ENCODE measurements around the gene MAGI2.
"Not testable (repeated sequence)": the region's sequence is repeated elsewhere in the genome, so short reads cannot be mapped to it uniquely, and the experiment has no call there.

The MAGI2 gene

GRCh38 chr7:79462390-79462789 lies 8.9 kb upstream of the MAGI2 start:
- Histone ChIP-seq H3K4me1 (ENCODE audit: control insufficient read depth, insufficient read depth, low read length) (no peaks in the 10 kb centered on the region), H3K36me3 (ENCODE audit: control insufficient read depth, insufficient read depth, low read length) (no peaks in the 10 kb centered on the region), H3K27me3 (ENCODE audit: control insufficient read depth, insufficient read depth, low read length) (no peaks in the 10 kb centered on the region), H3K27ac (ENCODE audit: low read depth, low read length) (no peak overlapping the region), H3K9ac (ENCODE audit: low read length) (no peak overlapping the region), H3K4me3 (ENCODE audit: low read length) (no peak overlapping the region)

- Histone ChIP-seq H3K27ac (ENCODE audit: low read depth, low read length) (no peak overlapping the region), H3K9ac (ENCODE audit: low read length) (no peak overlapping the region), H3K27me3 (ENCODE audit: control insufficient read depth, insufficient read depth, low read length) (no peaks in the 10 kb centered on the region), H3K4me3 (ENCODE audit: low read length) (no peak overlapping the region), H3K36me3 (ENCODE audit: control insufficient read depth, insufficient read depth, low read length) (no peaks in the 10 kb centered on the region), H3K4me1 (ENCODE audit: control insufficient read depth, insufficient read depth, low read length) (no peaks in the 10 kb centered on the region)
Observed at GRCh38 chr7:79461660-79462059, 8.2 kb upstream of the MAGI2 start.

DNA sequence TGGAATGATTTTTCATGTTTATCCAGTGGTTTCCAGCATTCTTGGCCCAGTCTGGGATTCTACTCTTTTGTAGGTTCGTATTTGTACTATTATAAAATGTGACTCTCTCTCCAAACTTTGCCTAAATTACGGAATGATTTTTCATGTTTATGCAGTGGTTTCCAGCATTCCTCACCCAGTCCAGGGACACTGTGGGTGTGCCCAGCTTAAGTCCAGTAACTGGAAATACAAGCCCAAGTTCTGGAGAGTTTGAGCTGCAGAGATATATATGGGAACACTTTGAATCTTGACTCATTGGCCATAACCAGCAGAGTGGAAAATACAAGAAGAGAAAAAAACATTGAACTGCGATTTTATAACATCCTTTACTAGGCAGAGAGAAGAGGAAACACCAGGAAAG lies 5.9 kb upstream of the MAGI2 start:
- Histone ChIP-seq H3K4me1 (ENCODE audit: control insufficient read depth, insufficient read depth, low read length) (peaks cover 8% of the 10 kb centered on the region), H3K36me3 (ENCODE audit: control insufficient read depth, insufficient read depth, low read length) (no peaks in the 10 kb centered on the region), H3K27me3 (ENCODE audit: control insufficient read depth, insufficient read depth, low read length) (no peaks in the 10 kb centered on the region), H3K9ac (ENCODE audit: low read length) (no peak overlapping the region), H3K4me3 (ENCODE audit: low read length) (no peak overlapping the region), H3K27ac (ENCODE audit: low read depth, low read length) (no peak overlapping the region)

DNA sequence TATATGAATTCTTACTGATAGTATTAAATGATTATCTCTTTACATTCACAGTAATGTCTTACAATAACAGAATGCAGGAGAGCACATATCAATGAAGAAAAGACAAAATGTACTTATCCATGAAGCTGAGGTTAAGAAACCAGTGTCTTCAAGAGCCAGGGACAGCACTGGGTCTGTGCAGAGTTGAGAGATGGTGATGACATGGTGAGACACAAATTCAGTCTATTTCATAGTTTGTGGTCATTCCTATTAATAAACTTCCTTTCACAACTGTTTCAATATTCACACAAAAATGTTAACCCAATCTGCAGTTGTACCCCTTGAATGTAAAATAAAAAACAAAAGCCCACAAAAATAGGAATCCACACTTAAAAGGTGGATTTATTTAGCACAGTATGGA lies 5.3 kb upstream of the MAGI2 start:
- Histone ChIP-seq H3K9ac (ENCODE audit: low read length) (no peak overlapping the region), H3K27ac (ENCODE audit: low read depth, low read length) (no peak overlapping the region), H3K36me3 (ENCODE audit: control insufficient read depth, insufficient read depth, low read length) (no peaks in the 10 kb centered on the region), H3K27me3 (ENCODE audit: control insufficient read depth, insufficient read depth, low read length) (no peaks in the 10 kb centered on the region), H3K4me3 (ENCODE audit: low read length) (no peak overlapping the region), H3K4me1 (ENCODE audit: control insufficient read depth, insufficient read depth, low read length) (peaks cover 8% of the 10 kb centered on the region)

DNA sequence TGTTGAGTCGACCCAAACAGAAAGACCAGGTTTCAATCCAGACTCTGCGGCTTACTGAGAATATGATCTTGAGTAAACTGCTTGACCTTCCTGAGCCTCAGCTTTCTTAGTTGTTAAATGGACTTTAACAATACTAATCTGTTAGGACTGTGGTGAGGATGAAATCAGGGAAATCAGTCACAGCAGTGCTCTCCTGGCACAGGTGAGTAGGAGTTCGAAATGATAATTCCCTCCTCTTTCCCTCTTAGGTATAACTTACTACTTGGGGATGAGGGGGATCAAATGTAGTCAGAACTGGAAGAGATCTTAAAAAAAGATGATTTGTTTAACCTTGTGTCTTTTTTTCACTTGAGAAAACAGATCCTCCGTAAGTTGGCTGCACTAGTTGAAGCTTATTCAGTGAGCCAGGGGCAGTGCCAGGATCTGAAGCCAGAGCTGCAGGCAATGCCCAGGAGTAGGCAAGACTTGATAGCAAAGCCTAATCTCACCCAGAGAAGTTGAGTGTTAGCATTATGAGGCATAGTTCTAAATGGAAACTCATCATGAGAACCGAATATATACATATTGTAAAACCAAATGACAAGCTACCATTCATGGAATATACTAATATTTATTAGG lies 1.8 kb upstream of the MAGI2 start:
- H3K27me3 ChIP-seq (ENCODE audit: control insufficient read depth, insufficient read depth, low read length): no peaks in the 10 kb centered on the region
- H3K27ac ChIP-seq (ENCODE audit: low read depth, low read length): no peak overlapping the region
- H3K4me3 ChIP-seq (ENCODE audit: low read length): peak overlapping the region; percentile 90
- H3K4me1 ChIP-seq (ENCODE audit: control insufficient read depth, insufficient read depth, low read length): peaks cover 8% of the 10 kb centered on the region
- no peaks in the 10 kb centered on the region for H3K36me3 ChIP-seq (ENCODE audit: control insufficient read depth, insufficient read depth, low read length)
- no peak overlapping the region for H3K9ac ChIP-seq (ENCODE audit: low read length)

DNA sequence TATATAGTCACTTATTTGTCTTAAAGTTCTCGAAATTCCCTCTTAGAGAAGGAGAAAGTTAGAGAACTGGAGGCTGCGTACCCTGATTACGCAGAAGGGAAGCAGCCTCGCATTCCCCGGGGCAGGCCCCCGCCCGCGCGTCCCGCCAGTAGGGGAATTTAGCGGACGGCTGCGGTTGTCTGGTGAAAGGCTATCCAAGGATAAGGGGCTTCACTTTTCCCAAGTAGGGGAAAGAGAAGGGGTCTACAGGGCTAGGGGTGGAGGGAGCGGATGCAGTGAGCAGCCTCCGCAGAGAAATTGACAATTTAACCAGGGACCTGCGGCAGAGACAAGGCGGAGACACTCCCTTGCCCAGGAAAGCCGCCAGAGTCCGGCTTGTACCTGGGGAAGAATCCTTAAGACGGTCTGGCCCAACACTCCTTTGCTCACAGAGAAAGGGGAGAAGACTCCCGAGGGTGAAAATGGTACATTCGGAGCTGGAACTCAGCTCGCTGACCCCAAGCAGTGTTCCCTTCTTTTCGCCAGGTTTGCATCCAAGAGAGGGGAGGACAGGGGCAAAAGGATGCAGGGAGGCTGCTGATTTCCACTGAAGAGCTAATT lies 994 bp upstream of the MAGI2 start:
- Histone ChIP-seq H3K27ac (ENCODE audit: low read depth, low read length) (peak overlapping the region; percentile 96), H3K4me3 (ENCODE audit: low read length) (peak overlapping the region; percentile 90), H3K4me1 (ENCODE audit: control insufficient read depth, insufficient read depth, low read length) (peaks cover 8% of the 10 kb centered on the region), H3K36me3 (ENCODE audit: control insufficient read depth, insufficient read depth, low read length) (no peaks in the 10 kb centered on the region), H3K9ac (ENCODE audit: low read length) (peak overlapping the region; percentile 87), H3K27me3 (ENCODE audit: control insufficient read depth, insufficient read depth, low read length) (no peaks in the 10 kb centered on the region)

GRCh38 chr7:79453266-79453557 lies 255 bp downstream of the MAGI2 start:
- Histone ChIP-seq H3K4me1 (ENCODE audit: control insufficient read depth, insufficient read depth, low read length) (peaks cover 8% of the 10 kb centered on the region), H3K27ac (ENCODE audit: low read depth, low read length) (peak overlapping the region; percentile 96), H3K27me3 (ENCODE audit: control insufficient read depth, insufficient read depth, low read length) (no peaks in the 10 kb centered on the region), H3K4me3 (ENCODE audit: low read length) (peak overlapping the region; percentile 90), H3K36me3 (ENCODE audit: control insufficient read depth, insufficient read depth, low read length) (no peaks in the 10 kb centered on the region), H3K9ac (ENCODE audit: low read length) (peak overlapping the region; percentile 72)

DNA sequence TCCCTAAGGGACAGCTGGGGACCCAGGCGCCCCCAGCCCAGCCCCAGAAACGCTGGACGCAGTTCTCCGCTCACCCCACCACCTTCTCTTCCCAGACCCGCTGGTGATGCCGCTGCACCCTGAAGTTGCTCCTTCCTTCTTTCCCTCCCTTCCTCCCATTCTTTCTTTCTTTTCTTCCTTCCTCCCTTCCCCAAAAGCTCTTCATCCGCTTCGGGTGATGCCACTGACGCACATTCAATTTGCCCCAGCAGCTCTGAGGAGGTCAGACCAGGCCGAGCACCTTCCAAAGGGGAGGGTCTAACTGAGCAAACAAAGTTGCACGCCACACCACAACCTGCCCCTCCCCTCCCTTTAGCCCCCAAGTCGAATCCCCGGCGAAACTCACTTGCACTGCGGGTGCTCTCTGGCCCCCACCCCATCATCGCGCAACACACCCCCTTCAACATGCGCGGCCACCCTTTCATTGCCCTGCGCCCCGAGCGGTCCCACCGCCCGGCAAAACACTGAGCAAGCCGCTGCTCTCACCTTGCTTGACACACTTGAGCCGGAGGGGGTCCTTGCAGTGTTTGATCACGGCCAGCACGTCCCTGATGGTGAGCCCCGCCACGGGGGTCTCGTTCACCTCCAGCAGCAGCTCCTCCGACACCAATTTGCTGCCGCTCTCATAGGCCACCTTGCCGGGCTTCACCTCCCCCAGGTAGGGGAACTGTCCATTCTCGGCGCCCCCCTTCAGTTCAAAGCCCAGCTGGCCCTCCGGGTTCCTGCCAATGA lies 787 bp downstream of the MAGI2 start:
- H3K27me3 ChIP-seq (ENCODE audit: control insufficient read depth, insufficient read depth, low read length): no peaks in the 10 kb centered on the region
- peak overlapping the region; percentile 72 for H3K9ac ChIP-seq (ENCODE audit: low read length)
- H3K36me3 ChIP-seq (ENCODE audit: control insufficient read depth, insufficient read depth, low read length): no peaks in the 10 kb centered on the region
- peaks cover 8% of the 10 kb centered on the region for H3K4me1 ChIP-seq (ENCODE audit: control insufficient read depth, insufficient read depth, low read length)
- peak overlapping the region; percentile 96 for H3K27ac ChIP-seq (ENCODE audit: low read depth, low read length)
- peak overlapping the region; percentile 90 for H3K4me3 ChIP-seq (ENCODE audit: low read length)

DNA sequence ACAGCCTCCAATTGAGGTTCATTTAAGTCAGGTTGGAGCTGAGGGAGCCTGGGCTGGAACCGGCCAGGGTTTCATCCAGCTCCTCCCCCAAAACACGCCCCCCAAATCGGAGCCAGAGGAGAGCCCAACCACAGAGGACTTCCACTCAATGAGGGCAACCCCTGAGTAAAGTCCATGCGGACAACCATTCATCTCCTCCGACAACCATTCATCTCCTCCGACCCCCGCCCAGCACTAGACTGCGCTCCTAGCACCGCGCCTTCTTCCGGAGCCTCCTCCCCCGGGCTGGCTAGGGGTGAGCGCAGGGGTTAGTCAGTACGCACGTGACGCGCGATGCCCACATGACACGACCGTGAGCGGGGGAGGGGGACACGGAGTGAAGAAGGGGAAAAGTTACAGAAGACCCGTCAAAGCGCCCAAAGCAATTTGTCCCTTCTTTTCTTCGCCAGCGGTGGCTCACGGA lies 1.4 kb downstream of the MAGI2 start:
- Histone ChIP-seq H3K4me1 (ENCODE audit: control insufficient read depth, insufficient read depth, low read length) (peaks cover 8% of the 10 kb centered on the region), H3K27me3 (ENCODE audit: control insufficient read depth, insufficient read depth, low read length) (no peaks in the 10 kb centered on the region), H3K36me3 (ENCODE audit: control insufficient read depth, insufficient read depth, low read length) (no peaks in the 10 kb centered on the region), H3K9ac (ENCODE audit: low read length) (peak overlapping the region; percentile 72), H3K4me3 (ENCODE audit: low read length) (peak overlapping the region; percentile 90), H3K27ac (ENCODE audit: low read depth, low read length) (peak overlapping the region; percentile 96)

- H3K4me1 ChIP-seq (ENCODE audit: control insufficient read depth, insufficient read depth, low read length): peaks cover 8% of the 10 kb centered on the region
Observed at GRCh38 chr7:79451580-79451979, 1.9 kb downstream of the MAGI2 start.

DNA sequence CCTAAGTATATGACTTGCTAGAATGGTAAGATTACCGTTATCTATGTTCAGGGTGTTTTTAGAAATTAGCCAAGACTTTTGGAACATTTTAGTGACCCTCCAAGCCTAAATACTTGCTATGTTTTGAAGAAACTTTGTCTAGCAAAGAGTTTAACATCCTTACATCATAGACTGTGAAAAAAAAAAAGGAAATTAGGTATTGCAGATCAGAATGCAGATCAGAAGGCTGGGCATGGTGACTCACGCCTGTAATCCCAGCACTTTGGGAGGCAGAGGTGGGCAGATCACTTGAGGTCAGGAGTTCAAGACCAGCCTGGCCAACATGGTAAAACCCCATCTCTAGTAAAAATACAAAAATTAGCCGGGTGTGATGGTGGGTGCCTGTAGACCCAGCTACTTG lies 10.7 kb downstream of the MAGI2 start:
- not testable (repeated sequence) for H3K4me3 ChIP-seq (ENCODE audit: low read length); H3K9ac ChIP-seq (ENCODE audit: low read length); H3K4me1 ChIP-seq (ENCODE audit: control insufficient read depth, insufficient read depth, low read length); H3K27me3 ChIP-seq (ENCODE audit: control insufficient read depth, insufficient read depth, low read length); H3K27ac ChIP-seq (ENCODE audit: low read depth, low read length); H3K36me3 ChIP-seq (ENCODE audit: control insufficient read depth, insufficient read depth, low read length)

More at GRCh38 chr7:79451580-79451979, 1.9 kb downstream of the MAGI2 start:
- Histone ChIP-seq H3K4me3 (ENCODE audit: low read length) (peak overlapping the region; percentile 90), H3K27me3 (ENCODE audit: control insufficient read depth, insufficient read depth, low read length) (no peaks in the 10 kb centered on the region), H3K9ac (ENCODE audit: low read length) (no peak overlapping the region), H3K36me3 (ENCODE audit: control insufficient read depth, insufficient read depth, low read length) (no peaks in the 10 kb centered on the region), H3K27ac (ENCODE audit: low read depth, low read length) (peak overlapping the region; percentile 96)

DNA sequence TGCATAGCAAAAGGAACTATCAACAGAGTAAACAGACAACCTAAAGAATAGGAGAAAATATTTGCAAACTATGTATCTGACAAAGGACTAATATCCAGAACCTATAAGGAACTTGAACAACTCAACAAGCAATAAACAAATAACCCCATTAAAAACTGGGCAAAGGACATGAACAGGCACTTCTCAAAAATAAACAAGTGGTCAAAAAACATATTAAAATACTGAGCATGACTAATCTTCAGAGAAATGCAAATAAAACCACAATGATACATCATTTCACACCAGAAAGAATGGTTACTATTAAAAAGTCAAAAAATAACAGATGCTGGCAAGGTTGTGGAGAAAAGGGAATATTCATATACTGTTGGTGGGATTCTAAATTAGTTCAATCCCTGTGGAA lies 17.1 kb downstream of the MAGI2 start:
- H3K27me3 ChIP-seq (ENCODE audit: control insufficient read depth, insufficient read depth, low read length): no peaks in the 10 kb centered on the region
- H3K4me1 ChIP-seq (ENCODE audit: control insufficient read depth, insufficient read depth, low read length): no peaks in the 10 kb centered on the region
- no peak overlapping the region for H3K9ac ChIP-seq (ENCODE audit: low read length)
- no peaks in the 10 kb centered on the region for H3K36me3 ChIP-seq (ENCODE audit: control insufficient read depth, insufficient read depth, low read length)
- H3K4me3 ChIP-seq (ENCODE audit: low read length): no peak overlapping the region
- H3K27ac ChIP-seq (ENCODE audit: low read depth, low read length): no peak overlapping the region

- H3K27ac ChIP-seq (ENCODE audit: low read depth, low read length): no peak overlapping the region
- no peak overlapping the region for H3K9ac ChIP-seq (ENCODE audit: low read length)
- no peaks in the 10 kb centered on the region for H3K27me3 ChIP-seq (ENCODE audit: control insufficient read depth, insufficient read depth, low read length)
- H3K36me3 ChIP-seq (ENCODE audit: control insufficient read depth, insufficient read depth, low read length): no peaks in the 10 kb centered on the region
- H3K4me3 ChIP-seq (ENCODE audit: low read length): no peak overlapping the region
- no peaks in the 10 kb centered on the region for H3K4me1 ChIP-seq (ENCODE audit: control insufficient read depth, insufficient read depth, low read length)
Observed at GRCh38 chr7:79434867-79435266, 18.6 kb downstream of the MAGI2 start.

Data from rectal smooth muscle tissue (tissue), 1 donor.